SU-DHL-6 (cell line): ENCODE measurements around the gene BSND.

Experiments used
- H2AFZ ChIP-seq: fragments of 200-600 bp; sonication (generic); 2 replicates; pipeline ENCODE4 v1.6.1; 2014; ENCODE audit warnings: low read depth, mild to moderate bottlenecking, moderate library complexity, mixed read lengths, antibody characterized with exemption, low read length; ENCODE audit not compliant: severe bottlenecking
- H3F3A ChIP-seq: fragments of 200-600 bp; shearing (Covaris generic); 2 replicates; pipeline ENCODE4 v1.6.0; 2016; ENCODE audit warnings: antibody characterized with exemption, mild to moderate bottlenecking; ENCODE audit not compliant: insufficient read depth
- H3K27ac ChIP-seq: fragments of 200-600 bp; sonication (generic); 2 replicates; pipeline ENCODE4 v1.5.1; 2016; ENCODE audit warnings: low read depth, mild to moderate bottlenecking, low read length, moderate library complexity, mixed read lengths
- H3K27me3 ChIP-seq: fragments of 200-600 bp; sonication (generic), shearing (Covaris generic); 2 replicates; pipeline ENCODE4 v1.6.0; 2014; ENCODE audit warnings: mild to moderate bottlenecking, low read length
- H3K36me3 ChIP-seq: fragments of 200-600 bp; sonication (generic); 2 replicates; pipeline ENCODE4 v1.6.1; 2014; ENCODE audit warnings: mild to moderate bottlenecking, low read length, mixed read lengths
- H3K4me2 ChIP-seq: fragments of 300-600, 200-600 bp; shearing (Covaris generic), sonication (generic); 2 replicates; pipeline ENCODE4 v1.6.0; 2014; ENCODE audit warnings: low read length, low read depth, mild to moderate bottlenecking; ENCODE audit not compliant: poor library complexity, severe bottlenecking
- H3K4me3 ChIP-seq: fragments of 200-600 bp; sonication (generic); 2 replicates; pipeline ENCODE4 v1.5.1; 2014; ENCODE audit warnings: antibody characterized with exemption, low read length, mild to moderate bottlenecking, mixed read lengths; ENCODE audit not compliant: insufficient read depth, poor library complexity, severe bottlenecking
- H3K79me2 ChIP-seq: fragments of 200-600 bp; sonication (generic); 2 replicates; pipeline ENCODE4 v1.6.1; 2014; ENCODE audit warnings: mild to moderate bottlenecking, low read length, moderate library complexity; ENCODE audit not compliant: insufficient read depth
- H3K9ac ChIP-seq: fragments of 200-600 bp; sonication (generic); 2 replicates; pipeline ENCODE4 v1.7.0; 2014; ENCODE audit warnings: mild to moderate bottlenecking, low read length
- H3K9me2 ChIP-seq: fragments of 200-600 bp; sonication (generic); replicated peaks from 2 replicates; pipeline ENCODE4 v1.6.1; 2014; ENCODE audit warnings: low read length; ENCODE audit not compliant: insufficient read depth
- H3K9me3 ChIP-seq: fragments of 200-600 bp; sonication (generic); 2 replicates; pipeline ENCODE4 v1.6.1; 2014; ENCODE audit warnings: low read length, mixed read lengths; ENCODE audit not compliant: insufficient read depth
- H4K20me1 ChIP-seq: fragments of 200-600 bp; sonication (generic); 2 replicates; pipeline ENCODE4 v1.6.1; 2014; ENCODE audit warnings: low read depth, mild to moderate bottlenecking, antibody characterized with exemption, low read length, moderate library complexity, mixed read lengths
- CTCF ChIP-seq: fragments of 200-600 bp; sonication (generic); IDR thresholded peaks from one replicate; pipeline ENCODE4 v1.5.1; 2017; ENCODE audit warnings: antibody characterized with exemption, mild to moderate bottlenecking, low read length, moderate library complexity; ENCODE audit not compliant: insufficient read depth, poor library complexity, severe bottlenecking
- EZH2phosphoT487 ChIP-seq: fragments of 200-600 bp; sonication (generic), shearing (Covaris generic); conservative IDR thresholded peaks from 2 replicates; pipeline ENCODE4 v1.6.1; 2018; ENCODE audit warnings: mild to moderate bottlenecking, antibody characterized with exemption, low read length, moderate library complexity, mixed read lengths

BSND gene

GRCh38 chr1:54953846-54954245 lies 44.9 kb upstream of the BSND start:
- H3K27me3 ChIP-seq, result no peaks in the 10 kb centered on the region
- H3F3A ChIP-seq, result no peaks in the 10 kb centered on the region
- TF ChIP-seq EZH2phosphoT487, result no peak
- TF ChIP-seq CTCF, result no peak
- H4K20me1 ChIP-seq, result no peaks in the 10 kb centered on the region
- no peaks in the 10 kb centered on the region for H3K9me2 ChIP-seq
- H3K4me3 ChIP-seq, result no peak overlapping the region
- no peak overlapping the region for H2AFZ ChIP-seq
- H3K79me2 ChIP-seq, result no peaks in the 10 kb centered on the region
- H3K4me2 ChIP-seq, result no peak overlapping the region
- no peak overlapping the region for H3K27ac ChIP-seq
- H3K36me3 ChIP-seq, result no peaks in the 10 kb centered on the region
- no peak overlapping the region for H3K9ac ChIP-seq
- peaks cover 10% of the 10 kb centered on the region; the same call in 1 of the 2 replicates for H3K9me3 ChIP-seq

- Histone ChIP-seq H3K79me2 (no peaks in the 10 kb centered on the region), H3F3A (no peaks in the 10 kb centered on the region), H3K9ac (no peak overlapping the region), H3K27ac (no peak overlapping the region), H3K27me3 (no peaks in the 10 kb centered on the region), H2AFZ (no peak overlapping the region), H3K4me3 (no peak overlapping the region), H3K4me2 (no peak overlapping the region), H3K9me2 (no peaks in the 10 kb centered on the region), H3K36me3 (no peaks in the 10 kb centered on the region), H4K20me1 (no peaks in the 10 kb centered on the region), H3K9me3 (peaks cover 10% of the 10 kb centered on the region; the same call in 1 of the 2 replicates)
- no peak for TF ChIP-seq CTCF
- TF ChIP-seq EZH2phosphoT487, result no peak
Observed at GRCh38 chr1:54955359-54955758, 43.4 kb upstream of the BSND start.

GRCh38 chr1:54956726-54957125 lies 42.0 kb upstream of the BSND start:
- TF ChIP-seq CTCF (no peak), EZH2phosphoT487 (no peak)
- H4K20me1 ChIP-seq, result no peaks in the 10 kb centered on the region
- no peak overlapping the region for H3K27ac ChIP-seq
- H3K79me2 ChIP-seq, result no peaks in the 10 kb centered on the region
- no peak overlapping the region for H2AFZ ChIP-seq
- no peaks in the 10 kb centered on the region for H3K9me2 ChIP-seq
- peaks cover 10% of the 10 kb centered on the region; the same call in 1 of the 2 replicates for H3K9me3 ChIP-seq
- H3F3A ChIP-seq, result no peaks in the 10 kb centered on the region
- H3K4me3 ChIP-seq, result no peak overlapping the region
- H3K27me3 ChIP-seq, result no peaks in the 10 kb centered on the region
- H3K36me3 ChIP-seq, result no peaks in the 10 kb centered on the region
- H3K4me2 ChIP-seq, result no peak overlapping the region
- H3K9ac ChIP-seq, result no peak overlapping the region
